GM12874 (cell line): ENCODE results near the gene HIGD1B.

Source experiments
- TF ChIP-seq, protein P1 (sequence below): IDR thresholded peaks from 2 replicates; pipeline ENCODE4 v1.5.1; 2011; ENCODE audit warnings: low read depth, mild to moderate bottlenecking, control low read depth, low read length, moderate library complexity; ENCODE audit not compliant: insufficient read depth

HIGD1B gene

DNA sequence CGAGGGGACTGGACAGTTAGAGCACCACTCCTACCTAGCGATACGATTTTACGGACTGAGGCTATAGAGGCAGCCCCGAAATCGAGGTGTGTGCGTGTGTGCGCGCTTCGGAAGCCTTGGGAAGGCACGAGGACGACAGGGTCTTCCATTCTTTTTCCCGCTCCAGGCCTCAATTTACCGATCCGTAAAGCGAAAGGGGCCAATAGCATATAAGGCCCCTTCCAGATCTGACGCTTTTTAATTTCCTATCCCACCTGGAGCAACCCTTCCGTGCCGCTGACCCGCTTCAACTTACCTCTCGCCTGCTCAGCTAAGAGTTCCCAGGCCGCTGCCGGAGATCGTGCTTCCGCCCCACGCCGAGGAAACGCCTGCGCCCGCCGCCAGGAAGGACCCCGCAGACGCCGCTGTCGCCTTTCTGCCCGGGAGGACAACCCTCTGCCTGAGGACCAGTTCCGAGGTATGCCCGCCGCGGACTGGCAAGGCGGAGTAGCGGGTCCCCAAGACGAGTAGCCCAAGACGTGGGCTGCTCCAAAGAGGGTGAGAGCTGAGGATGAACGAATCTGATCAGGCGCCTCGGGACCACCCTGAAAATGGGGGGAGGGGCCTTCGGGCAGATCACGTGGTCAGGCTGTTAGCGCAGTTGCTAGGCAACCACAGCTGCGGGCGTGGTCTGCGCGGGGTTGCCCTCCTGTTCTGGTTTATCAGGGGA, 51.5 kb downstream of the HIGD1B start, which contains the start of gene EFTUD2:
Gene EFTUD2, minus strand, starts transcription at position 372 of the 709 bp plus-strand sequence. CDS start 4,924 bp downstream, outside the sequence.
- TF ChIP-seq, protein P1, sequence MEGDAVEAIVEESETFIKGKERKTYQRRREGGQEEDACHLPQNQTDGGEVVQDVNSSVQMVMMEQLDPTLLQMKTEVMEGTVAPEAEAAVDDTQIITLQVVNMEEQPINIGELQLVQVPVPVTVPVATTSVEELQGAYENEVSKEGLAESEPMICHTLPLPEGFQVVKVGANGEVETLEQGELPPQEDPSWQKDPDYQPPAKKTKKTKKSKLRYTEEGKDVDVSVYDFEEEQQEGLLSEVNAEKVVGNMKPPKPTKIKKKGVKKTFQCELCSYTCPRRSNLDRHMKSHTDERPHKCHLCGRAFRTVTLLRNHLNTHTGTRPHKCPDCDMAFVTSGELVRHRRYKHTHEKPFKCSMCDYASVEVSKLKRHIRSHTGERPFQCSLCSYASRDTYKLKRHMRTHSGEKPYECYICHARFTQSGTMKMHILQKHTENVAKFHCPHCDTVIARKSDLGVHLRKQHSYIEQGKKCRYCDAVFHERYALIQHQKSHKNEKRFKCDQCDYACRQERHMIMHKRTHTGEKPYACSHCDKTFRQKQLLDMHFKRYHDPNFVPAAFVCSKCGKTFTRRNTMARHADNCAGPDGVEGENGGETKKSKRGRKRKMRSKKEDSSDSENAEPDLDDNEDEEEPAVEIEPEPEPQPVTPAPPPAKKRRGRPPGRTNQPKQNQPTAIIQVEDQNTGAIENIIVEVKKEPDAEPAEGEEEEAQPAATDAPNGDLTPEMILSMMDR = no peak
